ENCODE results near the gene LRRC37A. TPM values are rescaled to one million over a fixed set of nuclear protein-coding genes. Genes with fewer than 3 reads are reported as not detected.
A peak's percentile ranks its signal among the peaks of the same experiment; 100 is the strongest.
"Not testable (repeated sequence)": the region's sequence is repeated elsewhere in the genome, so short reads cannot be mapped to it uniquely, and the experiment has no call there.

LRRC37A gene
- polyA plus RNA-seq, 4 donors = 0.27 to 5.9 (median 1.5) TPM

DNA sequence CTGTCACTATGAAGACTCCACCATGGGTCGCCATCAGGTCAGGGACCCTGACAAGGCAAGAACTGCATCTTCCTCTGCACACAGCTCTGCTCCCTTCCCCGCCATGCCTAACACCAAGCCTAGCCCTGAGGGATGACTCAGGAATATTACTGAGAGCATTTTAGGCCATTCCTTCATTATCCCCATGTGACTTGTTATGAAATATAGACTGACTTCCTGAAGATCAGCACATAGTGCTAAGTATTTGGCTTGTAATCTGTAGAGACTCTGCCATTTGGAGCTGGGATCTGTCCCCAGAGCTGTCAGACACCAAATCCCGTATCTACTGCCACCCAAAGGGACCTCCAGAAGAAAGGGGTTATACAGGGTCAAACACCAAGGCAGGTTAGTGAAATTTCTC is 47.2 kb downstream of the LRRC37A start:
- not testable (repeated sequence) for FAIRE-seq; H3K27ac ChIP-seq (ENCODE audit: low read depth in 1 of 3, low read length in 2 of 3); H3K4me1 ChIP-seq (ENCODE audit: control insufficient read depth in 3 of 3, insufficient read depth in 2 of 3, low read depth in 1 of 3, low read length in 2 of 3); H3K27me3 ChIP-seq (ENCODE audit: control insufficient read depth in 3 of 3, insufficient read depth in 3 of 3, low read length in 3 of 3); H3K36me3 ChIP-seq (ENCODE audit: control insufficient read depth in 3 of 3, insufficient read depth in 2 of 3, low read depth in 1 of 3, low read length in 3 of 3); H3K4me3 ChIP-seq (ENCODE audit: low read depth in 1 of 3, low read length in 3 of 3); H3K9me3 ChIP-seq (ENCODE audit: control insufficient read depth in 2 of 2, insufficient read depth in 1 of 2, low read depth in 1 of 2, low read length in 1 of 2); DNase-seq
- no CpG with 5 or more reads among the region's 3 CpGs for WGBS, 3 donors

DNA sequence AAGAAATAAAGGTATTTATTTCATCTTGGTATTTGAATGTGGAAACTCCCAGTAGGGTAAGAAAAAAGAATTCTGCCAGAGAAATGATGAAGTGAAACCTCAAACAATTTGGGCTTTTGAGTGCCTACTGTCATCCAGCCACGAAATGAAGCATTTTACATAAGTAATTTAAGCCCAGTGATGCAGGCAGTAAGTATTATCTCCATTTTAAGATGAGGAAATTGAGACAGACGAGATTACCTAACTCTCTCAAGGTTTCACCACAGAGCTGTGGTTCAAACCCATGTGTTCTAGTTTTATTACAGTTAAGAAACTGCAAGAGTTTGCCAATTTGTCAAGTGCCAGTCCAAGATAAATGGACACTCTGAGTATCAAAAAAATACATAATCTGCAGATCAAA is 53.4 kb downstream of the LRRC37A start:
- not testable (repeated sequence) for DNase-seq; H3K27ac ChIP-seq (ENCODE audit: low read depth in 1 of 3, low read length in 2 of 3); H3K9me3 ChIP-seq (ENCODE audit: control insufficient read depth in 2 of 2, insufficient read depth in 1 of 2, low read depth in 1 of 2, low read length in 1 of 2); H3K36me3 ChIP-seq (ENCODE audit: control insufficient read depth in 3 of 3, insufficient read depth in 2 of 3, low read depth in 1 of 3, low read length in 3 of 3); H3K4me1 ChIP-seq (ENCODE audit: control insufficient read depth in 3 of 3, insufficient read depth in 2 of 3, low read depth in 1 of 3, low read length in 2 of 3); H3K27me3 ChIP-seq (ENCODE audit: control insufficient read depth in 3 of 3, insufficient read depth in 3 of 3, low read length in 3 of 3); H3K4me3 ChIP-seq (ENCODE audit: low read depth in 1 of 3, low read length in 3 of 3); FAIRE-seq
- no CpG with 5 or more reads among the region's 2 CpGs for WGBS, 3 donors

DNA sequence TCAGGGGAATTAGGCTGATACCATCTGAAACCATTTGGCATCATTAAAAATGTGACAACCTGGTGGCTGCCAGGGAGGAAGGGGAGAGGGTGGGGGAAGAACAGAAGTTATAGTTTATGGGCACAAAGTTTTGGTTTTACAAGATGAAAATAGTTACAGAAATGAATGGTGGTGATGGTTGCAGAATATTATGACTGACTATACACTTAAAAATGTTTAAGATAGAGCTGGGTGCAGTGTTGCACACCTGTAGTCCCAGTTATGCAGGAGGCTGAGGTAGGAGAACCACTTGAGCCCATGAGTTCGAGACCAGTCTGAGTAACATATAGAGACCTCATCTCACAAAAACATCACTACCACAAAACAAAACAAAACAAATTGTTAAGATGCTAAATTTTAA is 54.1 kb downstream of the LRRC37A start:
- not testable (repeated sequence) for H3K36me3 ChIP-seq (ENCODE audit: control insufficient read depth in 3 of 3, insufficient read depth in 2 of 3, low read depth in 1 of 3, low read length in 3 of 3); H3K27me3 ChIP-seq (ENCODE audit: control insufficient read depth in 3 of 3, insufficient read depth in 3 of 3, low read length in 3 of 3); DNase-seq; H3K27ac ChIP-seq (ENCODE audit: low read depth in 1 of 3, low read length in 2 of 3); H3K9me3 ChIP-seq (ENCODE audit: control insufficient read depth in 2 of 2, insufficient read depth in 1 of 2, low read depth in 1 of 2, low read length in 1 of 2); H3K4me3 ChIP-seq (ENCODE audit: low read depth in 1 of 3, low read length in 3 of 3); FAIRE-seq; H3K4me1 ChIP-seq (ENCODE audit: control insufficient read depth in 3 of 3, insufficient read depth in 2 of 3, low read depth in 1 of 3, low read length in 2 of 3)
- WGBS, 3 donors = no CpG with 5 or more reads among the region's 1 CpG

DNA sequence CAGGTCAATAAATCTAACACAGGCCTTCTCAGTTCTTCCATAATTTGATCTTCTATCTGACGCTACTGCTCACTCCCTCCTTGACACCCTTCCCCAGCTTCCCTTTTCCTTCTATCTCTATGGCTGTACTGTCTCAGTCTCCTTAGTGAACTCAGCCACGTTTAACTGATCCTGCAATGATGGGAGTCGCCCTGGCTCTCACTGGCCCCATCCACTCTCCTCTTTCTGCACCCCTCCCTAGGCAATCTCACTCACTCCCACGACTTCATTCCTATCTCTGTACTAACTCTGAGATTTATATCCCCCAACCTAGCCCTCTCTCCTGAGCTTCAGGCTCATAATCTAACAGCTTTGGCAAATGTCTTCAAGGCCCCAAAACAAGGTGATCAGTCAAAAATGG is 58.9 kb downstream of the LRRC37A start:
- not testable (repeated sequence) for H3K27ac ChIP-seq (ENCODE audit: low read depth in 1 of 3, low read length in 2 of 3); FAIRE-seq

DNA sequence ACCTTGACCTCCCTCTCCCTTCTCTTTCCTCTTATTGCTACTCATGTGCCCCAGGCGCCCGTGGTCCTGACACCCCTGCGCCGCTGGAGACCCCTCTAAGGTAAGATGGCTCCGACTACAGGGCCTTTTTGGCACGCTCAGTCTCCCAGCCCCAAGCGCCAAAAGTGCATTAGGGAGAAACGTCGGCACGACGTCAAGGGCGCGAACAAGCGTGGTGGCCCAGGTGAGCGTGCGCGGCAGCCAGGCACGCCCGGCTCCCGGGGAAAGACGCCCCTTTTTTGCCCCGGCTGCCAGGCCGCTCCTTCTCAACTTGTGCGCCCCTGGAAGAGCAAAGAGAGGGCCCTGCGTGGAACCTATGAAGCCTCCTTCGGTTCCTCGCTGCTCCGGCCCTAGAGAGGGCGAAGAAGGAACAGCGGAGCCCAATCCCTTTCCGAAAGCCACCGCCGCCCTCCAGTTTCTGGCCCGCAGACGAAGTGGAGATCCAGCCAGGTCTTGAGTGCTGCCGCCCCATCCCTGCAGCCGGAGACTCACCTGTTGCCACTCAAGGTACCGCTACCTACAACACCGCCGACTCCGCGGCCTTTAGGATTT is 66.3 kb downstream of the LRRC37A start:
- H3K27me3 ChIP-seq (ENCODE audit: control insufficient read depth in 3 of 3, insufficient read depth in 3 of 3, low read length in 3 of 3); H3K4me1 ChIP-seq (ENCODE audit: control insufficient read depth in 3 of 3, insufficient read depth in 2 of 3, low read depth in 1 of 3, low read length in 2 of 3); FAIRE-seq; H3K9me3 ChIP-seq (ENCODE audit: control insufficient read depth in 2 of 2, insufficient read depth in 1 of 2, low read depth in 1 of 2, low read length in 1 of 2); H3K27ac ChIP-seq (ENCODE audit: low read depth in 1 of 3, low read length in 2 of 3); DNase-seq; H3K4me3 ChIP-seq (ENCODE audit: low read depth in 1 of 3, low read length in 3 of 3); H3K36me3 ChIP-seq (ENCODE audit: control insufficient read depth in 3 of 3, insufficient read depth in 2 of 3, low read depth in 1 of 3, low read length in 3 of 3): not testable (repeated sequence)
- no CpG with 5 or more reads among the region's 42 CpGs for WGBS, 3 donors

More for the DNA sequence above, 58.9 kb downstream of the LRRC37A start:
- H3K4me3 ChIP-seq (ENCODE audit: low read depth in 1 of 3, low read length in 3 of 3); H3K36me3 ChIP-seq (ENCODE audit: control insufficient read depth in 3 of 3, insufficient read depth in 2 of 3, low read depth in 1 of 3, low read length in 3 of 3); H3K27me3 ChIP-seq (ENCODE audit: control insufficient read depth in 3 of 3, insufficient read depth in 3 of 3, low read length in 3 of 3); DNase-seq; H3K9me3 ChIP-seq (ENCODE audit: control insufficient read depth in 2 of 2, insufficient read depth in 1 of 2, low read depth in 1 of 2, low read length in 1 of 2); H3K4me1 ChIP-seq (ENCODE audit: control insufficient read depth in 3 of 3, insufficient read depth in 2 of 3, low read depth in 1 of 3, low read length in 2 of 3): not testable (repeated sequence)
- no CpG with 5 or more reads among the region's 4 CpGs for WGBS, 3 donors

DNA sequence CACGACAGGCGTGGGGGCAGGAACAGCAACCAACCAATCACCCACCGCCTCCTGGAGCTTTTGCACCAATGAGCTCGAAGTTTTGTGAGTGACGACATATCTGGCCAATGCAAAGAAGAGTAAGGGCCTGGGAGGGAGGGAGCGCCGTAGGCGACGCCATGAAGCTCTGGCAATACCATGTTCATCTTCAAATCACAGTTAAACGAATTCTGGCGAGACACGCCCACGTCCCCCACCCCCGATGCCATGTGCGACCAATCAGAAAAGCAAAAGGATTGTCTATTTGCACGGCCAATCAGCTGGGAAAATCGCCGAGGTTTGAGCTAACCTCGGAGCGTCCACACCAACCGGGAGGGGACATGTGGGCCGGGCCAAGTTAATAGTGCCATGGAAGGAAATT is 66.8 kb downstream of the LRRC37A start, which contains the start of gene ARL17B:
TSS of gene ARL17B (minus strand) at position 12 of the 400 bp plus-strand sequence. CDS start 3,369 bp downstream, outside the sequence.
- not testable (repeated sequence) for DNase-seq; H3K36me3 ChIP-seq (ENCODE audit: control insufficient read depth in 3 of 3, insufficient read depth in 2 of 3, low read depth in 1 of 3, low read length in 3 of 3); H3K4me3 ChIP-seq (ENCODE audit: low read depth in 1 of 3, low read length in 3 of 3); H3K9me3 ChIP-seq (ENCODE audit: control insufficient read depth in 2 of 2, insufficient read depth in 1 of 2, low read depth in 1 of 2, low read length in 1 of 2); H3K4me1 ChIP-seq (ENCODE audit: control insufficient read depth in 3 of 3, insufficient read depth in 2 of 3, low read depth in 1 of 3, low read length in 2 of 3); H3K27me3 ChIP-seq (ENCODE audit: control insufficient read depth in 3 of 3, insufficient read depth in 3 of 3, low read length in 3 of 3); H3K27ac ChIP-seq (ENCODE audit: low read depth in 1 of 3, low read length in 2 of 3)
- 0% methylated on average over 7 to 9 of the region's 22 CpGs; no CpG with 5 or more reads in 1 of the 3 donors for WGBS, 3 donors
- FAIRE-seq = peak; percentile 80

DNA sequence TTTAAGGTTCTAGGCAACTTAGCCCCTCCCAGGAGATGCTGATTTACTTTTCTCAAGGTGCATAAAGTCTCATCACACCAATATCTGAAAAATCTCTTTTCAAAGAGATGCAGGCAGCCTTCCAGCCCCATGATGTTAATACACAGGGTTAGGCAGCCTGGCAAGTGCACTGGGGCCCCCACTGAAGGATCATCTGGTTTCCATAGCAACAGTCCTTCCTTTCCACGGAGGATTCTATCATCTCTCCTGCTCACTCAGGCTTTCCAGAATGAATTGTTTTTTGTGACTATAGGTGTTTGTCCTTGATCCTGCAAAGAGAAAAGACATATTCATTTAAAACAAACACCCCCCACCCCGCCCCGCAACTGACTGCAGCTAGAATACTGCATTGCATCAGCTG is 72.6 kb downstream of the LRRC37A start:
- no CpG with 5 or more reads among the region's 3 CpGs for WGBS, 3 donors
- H3K9me3 ChIP-seq (ENCODE audit: control insufficient read depth in 2 of 2, insufficient read depth in 1 of 2, low read depth in 1 of 2, low read length in 1 of 2) = not testable (repeated sequence)

DNA sequence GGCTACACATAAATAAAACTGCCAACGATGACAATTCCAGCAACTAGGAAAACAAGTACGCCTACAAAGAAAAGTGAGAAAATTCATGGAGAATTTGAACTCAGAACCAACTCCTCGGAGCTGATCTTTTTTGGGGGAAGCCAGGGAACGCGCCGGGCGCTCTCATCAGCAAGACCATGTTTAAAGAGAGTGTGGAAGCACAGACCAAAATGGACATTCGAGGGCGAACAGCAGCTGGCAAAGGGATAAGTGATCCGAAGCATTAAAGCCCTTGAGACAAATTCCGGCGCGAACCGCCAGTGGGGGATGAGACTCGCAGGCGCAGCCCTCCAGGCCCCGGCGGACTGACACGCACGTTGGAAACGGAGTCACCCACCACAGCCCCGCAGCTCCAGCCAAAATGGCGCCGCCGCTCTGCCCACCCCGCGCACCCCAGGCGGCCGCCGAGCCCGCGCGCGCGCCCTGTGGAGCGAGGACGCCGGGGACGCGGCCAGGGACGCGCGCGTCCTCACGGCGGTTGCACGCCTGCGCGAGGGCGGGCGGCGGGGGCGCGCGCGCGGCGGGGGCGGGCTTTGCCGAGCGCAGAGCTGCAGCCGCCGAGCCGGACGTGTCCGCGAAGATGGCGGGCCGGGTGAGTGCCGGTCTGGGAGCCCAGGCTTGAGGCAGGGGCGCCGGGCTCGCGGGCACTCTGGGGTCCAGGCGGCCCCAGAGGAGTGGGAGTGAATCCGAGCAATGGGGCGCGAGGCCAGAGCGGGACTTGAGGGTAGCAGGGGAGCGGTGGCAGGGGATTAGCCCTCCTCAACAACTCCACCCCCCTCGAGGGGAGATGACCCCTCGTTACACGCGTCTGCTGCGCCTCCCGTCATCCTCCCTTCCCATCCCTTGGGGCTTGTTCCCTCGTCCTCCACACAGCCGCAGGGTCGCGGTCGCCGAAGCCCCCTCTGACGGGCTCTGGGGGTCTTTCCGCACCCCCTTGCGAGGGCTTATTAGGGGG is 77.6 kb downstream of the LRRC37A start:
- not testable (repeated sequence) for H3K4me3 ChIP-seq (ENCODE audit: low read depth in 1 of 3, low read length in 3 of 3); H3K4me1 ChIP-seq (ENCODE audit: control insufficient read depth in 3 of 3, insufficient read depth in 2 of 3, low read depth in 1 of 3, low read length in 2 of 3); H3K27me3 ChIP-seq (ENCODE audit: control insufficient read depth in 3 of 3, insufficient read depth in 3 of 3, low read length in 3 of 3); H3K36me3 ChIP-seq (ENCODE audit: control insufficient read depth in 3 of 3, insufficient read depth in 2 of 3, low read depth in 1 of 3, low read length in 3 of 3); H3K27ac ChIP-seq (ENCODE audit: low read depth in 1 of 3, low read length in 2 of 3); DNase-seq; FAIRE-seq; H3K9me3 ChIP-seq (ENCODE audit: control insufficient read depth in 2 of 2, insufficient read depth in 1 of 2, low read depth in 1 of 2, low read length in 1 of 2)
- no CpG with 5 or more reads among the region's 95 CpGs for WGBS, 3 donors

More for the DNA sequence above, 72.6 kb downstream of the LRRC37A start:
- H3K4me1 ChIP-seq (ENCODE audit: control insufficient read depth in 3 of 3, insufficient read depth in 2 of 3, low read depth in 1 of 3, low read length in 2 of 3); H3K36me3 ChIP-seq (ENCODE audit: control insufficient read depth in 3 of 3, insufficient read depth in 2 of 3, low read depth in 1 of 3, low read length in 3 of 3); FAIRE-seq; H3K27ac ChIP-seq (ENCODE audit: low read depth in 1 of 3, low read length in 2 of 3); H3K27me3 ChIP-seq (ENCODE audit: control insufficient read depth in 3 of 3, insufficient read depth in 3 of 3, low read length in 3 of 3); H3K4me3 ChIP-seq (ENCODE audit: low read depth in 1 of 3, low read length in 3 of 3); DNase-seq: not testable (repeated sequence)
